DOHH2 (cell line): ENCODE results near the gene AMER3.

ENCODE experiments used
- EZH2phosphoT487 ChIP-seq: fragments of 200-600 bp; sonication (generic); IDR thresholded peaks from 2 replicates; pipeline ENCODE4 v1.6.1; 2017; ENCODE audit warnings: borderline replicate concordance, mild to moderate bottlenecking, antibody characterized with exemption, low read length, moderate library complexity, mixed read lengths
- TF ChIP-seq, protein P1 (sequence below): fragments of 200-600 bp; sonication (generic); IDR thresholded peaks from one replicate; pipeline ENCODE4 v1.5.1; 2014; ENCODE audit warnings: antibody characterized with exemption, mild to moderate bottlenecking, low read depth, low read length; ENCODE audit not compliant: poor library complexity, severe bottlenecking

DNA sequence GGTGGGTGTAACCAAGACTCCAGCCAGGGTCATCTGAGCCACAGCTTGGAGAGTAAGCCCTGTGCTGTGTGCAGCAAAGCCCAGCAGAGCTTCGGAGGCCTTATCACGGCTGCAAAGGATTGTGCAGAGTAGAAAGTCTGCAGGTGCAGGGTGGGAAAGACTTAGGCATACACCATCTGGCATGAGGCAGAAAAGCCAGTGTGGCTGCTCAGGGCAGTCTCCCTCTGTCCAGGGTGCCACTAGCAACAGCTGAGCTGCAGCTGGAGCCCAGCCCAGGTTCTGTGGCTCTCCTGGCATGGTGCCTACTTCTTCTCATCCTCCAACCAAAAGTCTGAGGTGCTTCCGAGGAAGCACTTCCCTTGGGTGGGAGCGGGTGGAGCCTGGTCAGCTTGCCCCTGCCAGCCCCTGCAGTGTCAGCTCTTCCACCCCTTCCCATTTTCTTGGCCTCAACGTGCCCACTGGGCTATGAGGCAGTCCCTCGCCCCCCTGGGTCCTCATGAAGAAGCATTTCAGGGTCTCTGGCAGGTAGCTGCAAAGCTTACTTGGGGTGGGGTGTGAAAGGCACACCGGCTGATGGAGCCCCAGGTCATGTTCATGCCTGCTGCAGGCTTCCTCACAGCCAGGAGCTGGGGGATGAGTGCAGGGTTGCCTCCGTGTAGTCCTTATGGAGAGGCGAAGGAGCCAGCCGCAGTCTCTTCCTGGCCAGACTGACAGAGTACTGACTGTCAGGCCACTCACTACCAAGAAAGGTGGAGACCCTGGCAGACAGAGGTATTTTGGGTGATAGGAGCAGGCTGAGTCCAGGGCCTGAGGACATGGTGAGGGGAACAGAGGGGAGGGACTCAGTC, 4.8 kb downstream of the AMER3 start:
- TF ChIP-seq, protein P1, sequence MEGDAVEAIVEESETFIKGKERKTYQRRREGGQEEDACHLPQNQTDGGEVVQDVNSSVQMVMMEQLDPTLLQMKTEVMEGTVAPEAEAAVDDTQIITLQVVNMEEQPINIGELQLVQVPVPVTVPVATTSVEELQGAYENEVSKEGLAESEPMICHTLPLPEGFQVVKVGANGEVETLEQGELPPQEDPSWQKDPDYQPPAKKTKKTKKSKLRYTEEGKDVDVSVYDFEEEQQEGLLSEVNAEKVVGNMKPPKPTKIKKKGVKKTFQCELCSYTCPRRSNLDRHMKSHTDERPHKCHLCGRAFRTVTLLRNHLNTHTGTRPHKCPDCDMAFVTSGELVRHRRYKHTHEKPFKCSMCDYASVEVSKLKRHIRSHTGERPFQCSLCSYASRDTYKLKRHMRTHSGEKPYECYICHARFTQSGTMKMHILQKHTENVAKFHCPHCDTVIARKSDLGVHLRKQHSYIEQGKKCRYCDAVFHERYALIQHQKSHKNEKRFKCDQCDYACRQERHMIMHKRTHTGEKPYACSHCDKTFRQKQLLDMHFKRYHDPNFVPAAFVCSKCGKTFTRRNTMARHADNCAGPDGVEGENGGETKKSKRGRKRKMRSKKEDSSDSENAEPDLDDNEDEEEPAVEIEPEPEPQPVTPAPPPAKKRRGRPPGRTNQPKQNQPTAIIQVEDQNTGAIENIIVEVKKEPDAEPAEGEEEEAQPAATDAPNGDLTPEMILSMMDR, result no peak
- TF ChIP-seq EZH2phosphoT487, result no peak
